IMR-90 (cell line): ENCODE results near the gene C15orf39. TPM values are rescaled to one million over a fixed set of nuclear protein-coding genes. Genes with fewer than 3 reads are reported as not detected.

Experiments used
- ATAC-seq: fragments of 200-7000 bp; cut with Tn5 transposase; 2 replicates; pipeline ENCODE4 v1.9.1; 2020; ENCODE audit warnings: low read depth, mild to moderate bottlenecking, moderate library complexity
- BruUV-seq: library from RNA; stranded (reverse); fragments of 400-500 nt; replicated peaks from 2 replicates; lab custom pipeline; 2021; lab: Mats Ljungman, UMichigan
- CTCF ChIA-PET: fragments of 300-600 bp; formaldehyde crosslinking; extraction: SDS; loops from one replicate; lab custom pipeline; 2021; ENCODE audit warnings: antibody characterized with exemption; lab: Yijun Ruan, JAX
- POLR2A ChIA-PET: fragments of 300-600 bp; sonication (Branson Sonifier 250); formaldehyde crosslinking; loops from one replicate; lab custom pipeline; 2022; ENCODE audit warnings: antibody characterized with exemption; ENCODE audit not compliant: unreplicated experiment; lab: Charles Lee
- DNase-seq: peaks from one replicate; pipeline ENCODE4 v3.0.0; 2013
- H2AFZ ChIP-seq: replicated peaks from 2 replicates; pipeline ENCODE3; 2013; ENCODE audit warnings: low read length, mild to moderate bottlenecking; ENCODE audit not compliant: poor library complexity
- H2AK5ac ChIP-seq: 2 replicates; pipeline ENCODE4 v1.6.1; 2013; ENCODE audit warnings: low read depth, low read length, inconsistent platforms
- H2AK9ac ChIP-seq: replicated peaks from 2 replicates; pipeline ENCODE3; 2013; ENCODE audit warnings: mild to moderate bottlenecking, low read depth, low read length, moderate library complexity; ENCODE audit not compliant: poor library complexity
- H2BK120ac ChIP-seq: 2 replicates; pipeline ENCODE4 v1.6.1; 2013; ENCODE audit warnings: low read depth, low read length, inconsistent platforms
- H2BK15ac ChIP-seq: 3 replicates; pipeline ENCODE4 v1.6.1; 2013; ENCODE audit warnings: low read depth, low read length, inconsistent platforms
- H2BK20ac ChIP-seq: 2 replicates; pipeline ENCODE4 v1.6.1; 2013; ENCODE audit warnings: low read depth, mild to moderate bottlenecking, inconsistent platforms, low read length, moderate library complexity
- H2BK5ac ChIP-seq: 2 replicates; pipeline ENCODE4 v1.6.1; 2013; ENCODE audit warnings: mild to moderate bottlenecking, low read depth, low read length, inconsistent platforms; ENCODE audit not compliant: poor library complexity, severe bottlenecking
- H3K14ac ChIP-seq: replicated peaks from 2 replicates; pipeline ENCODE4 v1.6.1; 2013; ENCODE audit warnings: low read depth, low read length, inconsistent platforms
- H3K18ac ChIP-seq: 2 replicates; pipeline ENCODE4 v1.6.1; 2013; ENCODE audit warnings: low read depth, low read length, control low read depth
- H3K23ac ChIP-seq: 2 replicates; pipeline ENCODE4 v1.6.1; 2013; ENCODE audit warnings: low read depth, low read length, inconsistent platforms
- H3K27ac ChIP-seq: 2 replicates; pipeline ENCODE4 v1.5.1; 2013; ENCODE audit warnings: mild to moderate bottlenecking, control low read depth, low read length; ENCODE audit not compliant: insufficient read depth
- H3K27me3 ChIP-seq: 2 replicates; pipeline ENCODE4 v1.6.1; 2013; ENCODE audit warnings: low read length; ENCODE audit not compliant: control insufficient read depth, insufficient read depth
- H3K36me3 ChIP-seq: 2 replicates; pipeline ENCODE4 v1.6.1; 2013; ENCODE audit warnings: low read length, mixed read lengths; ENCODE audit not compliant: control insufficient read depth, insufficient read depth
- H3K4ac ChIP-seq: 2 replicates; pipeline ENCODE4 v1.6.1; 2013; ENCODE audit warnings: low read depth, low read length, inconsistent platforms
- H3K4me1 ChIP-seq: 2 replicates; pipeline ENCODE4 v1.6.1; 2013; ENCODE audit warnings: low read length, mixed read lengths; ENCODE audit not compliant: control insufficient read depth, insufficient read depth
- H3K4me2 ChIP-seq: 2 replicates; pipeline ENCODE4 v1.6.1; 2013; ENCODE audit warnings: low read depth, mild to moderate bottlenecking, control low read depth, low read length, moderate library complexity
- H3K4me3 ChIP-seq: 2 replicates; pipeline ENCODE4 v1.5.1; 2013; ENCODE audit warnings: low read depth, mild to moderate bottlenecking, control low read depth, low read length, moderate library complexity; ENCODE audit not compliant: insufficient read depth
- H3K56ac ChIP-seq: 2 replicates; pipeline ENCODE4 v1.6.1; 2013; ENCODE audit warnings: low read length, inconsistent platforms; ENCODE audit not compliant: insufficient read depth; ENCODE audit errors: extremely low read depth
- H3K79me1 ChIP-seq, 2 experiments: 2 replicates each; pipeline ENCODE4 v1.6.1; 2013; ENCODE audit warnings: low read length in 2 of 2, inconsistent platforms in 1 of 2, low read depth in 1 of 2
- H3K9ac ChIP-seq: 2 replicates; pipeline ENCODE4 v1.6.1; 2013; ENCODE audit warnings: low read depth, low read length, control low read depth
- H3K9me1 ChIP-seq: 2 replicates; pipeline ENCODE4 v1.6.1; 2013; ENCODE audit warnings: low read length, inconsistent platforms; ENCODE audit not compliant: insufficient read depth
- H3K9me3 ChIP-seq: 2 replicates; pipeline ENCODE4 v1.6.1; 2013; ENCODE audit warnings: low read length; ENCODE audit not compliant: control insufficient read depth, insufficient read depth
- H4K20me1 ChIP-seq: 2 replicates; pipeline ENCODE4 v1.6.1; 2013; ENCODE audit warnings: low read length, inconsistent platforms; ENCODE audit not compliant: insufficient read depth
- H4K5ac ChIP-seq: 2 replicates; pipeline ENCODE4 v1.6.1; 2013; ENCODE audit warnings: mild to moderate bottlenecking, low read depth, low read length, control low read depth
- H4K8ac ChIP-seq, 2 experiments: 2 replicates each; pipeline ENCODE4 v1.6.1; 2013; ENCODE audit warnings: low read depth in 2 of 2, low read length in 2 of 2, control low read depth in 1 of 2, inconsistent platforms in 1 of 2
- H4K91ac ChIP-seq: 2 replicates; pipeline ENCODE4 v1.6.1; 2013; ENCODE audit warnings: low read depth, low read length, inconsistent platforms; ENCODE audit not compliant: insufficient read depth
- CHD1 ChIP-seq: IDR thresholded peaks from 2 replicates; pipeline ENCODE4 v1.6.1; 2012; ENCODE audit warnings: low read depth, low read length, improper control_type of control experiment
- FOS ChIP-seq: fragments of 150-350 bp; IDR thresholded peaks from 2 replicates; pipeline ENCODE4 v1.6.1; 2016; ENCODE audit warnings: low read depth, low read length
- MAFK ChIP-seq: IDR thresholded peaks from 2 replicates; pipeline ENCODE4 v1.6.1; 2012; ENCODE audit warnings: low read depth, low read length, improper control_type of control experiment
- MAZ ChIP-seq: IDR thresholded peaks from 2 replicates; pipeline ENCODE4 v1.6.1; 2012; ENCODE audit warnings: low read depth, mild to moderate bottlenecking, low read length, improper control_type of control experiment, moderate library complexity, borderline replicate concordance
- MXI1 ChIP-seq: IDR thresholded peaks from 2 replicates; pipeline ENCODE4 v1.6.1; 2012; ENCODE audit warnings: low read depth, mild to moderate bottlenecking, low read length, moderate library complexity, borderline replicate concordance
- NFE2L2 ChIP-seq: fragments of 150-350 bp; IDR thresholded peaks from 2 replicates; pipeline ENCODE4 v1.6.1; 2016; ENCODE audit warnings: low read depth, mild to moderate bottlenecking, low read length
- RCOR1 ChIP-seq: IDR thresholded peaks from 2 replicates; pipeline ENCODE4 v1.6.1; 2012; ENCODE audit warnings: mild to moderate bottlenecking, low read length, improper control_type of control experiment; ENCODE audit not compliant: insufficient replicate concordance
- RFX5 ChIP-seq: IDR thresholded peaks from 2 replicates; pipeline ENCODE4 v1.8.0; 2012; ENCODE audit warnings: low read depth, mild to moderate bottlenecking, low read length, moderate library complexity
- SMC3 ChIP-seq: fragments of 150-350 bp; IDR thresholded peaks from 2 replicates; pipeline ENCODE4 v1.6.1; 2016; ENCODE audit warnings: low read depth, mild to moderate bottlenecking, antibody characterized with exemption, low read length, moderate library complexity
- WGBS, 2 experiments: methylation state at CpG; one replicate each; pipeline versions ENCODE4 v1.1.5 to v1.1.7; 2013; ENCODE audit warnings: missing lambda C conversion rate in 2 of 2; ENCODE audit not compliant: insufficient read length in 1 of 2; ENCODE audit errors: extremely low coverage in 2 of 2; 5-methylcytosine and 5-hydroxymethylcytosine counted together
- dilution Hi-C: fragments of 300-500 bp; cut with HindIII; formaldehyde crosslinking; loops from one replicate; pipeline ENCODE4 v1.14.3; 2018; ENCODE audit warnings: low sequenced_read_pairs; ENCODE audit not compliant: unreplicated experiment
- in situ Hi-C: fragments of 300-500 bp; cut with MboI; formaldehyde crosslinking; loops from 3 replicates; pipeline ENCODE4 v1.14.3; 2019; ENCODE audit warnings: low sequenced_read_pairs, inconsistent platforms, mixed read lengths
- intact Hi-C: fragments of 100-400 bp; cut with micrococcal nuclease; formaldehyde crosslinking; loops from 2 replicates; pipeline ENCODE4 v1.10.0; 2022
- polyA plus RNA-seq, 3 experiments: library from polyadenylated mRNA; depleted of rRNA; stranded (reverse); fragments of >200 nt; gene quantifications; 2 replicates each; pipeline ENCODE4 v1.2.3, GENCODE V29; 2012; ENCODE audit warnings: low replicate concordance in 1 of 3
- total RNA-seq: library from RNA; depleted of rRNA; stranded (reverse); fragments of >200 nt; gene quantifications from 2 replicates; pipeline ENCODE4 v1.2.3, GENCODE V29; 2012
- TF ChIP-seq, protein P1 (sequence below): fragments of 150-350 bp; IDR thresholded peaks from 2 replicates; pipeline ENCODE4 v1.6.1; 2016; ENCODE audit warnings: low read depth, mild to moderate bottlenecking, low read length, moderate library complexity, borderline replicate concordance
- TF ChIP-seq, protein P2 (sequence below): fragments of 150-350 bp; IDR thresholded peaks from 2 replicates; pipeline ENCODE4 v1.6.1; 2017; ENCODE audit warnings: mild to moderate bottlenecking, antibody characterized with exemption, low read length, low read depth
- TF ChIP-seq, protein P3 (sequence below): conservative IDR thresholded peaks from 2 replicates; pipeline ENCODE4 v1.5.1; 2012; ENCODE audit warnings: mild to moderate bottlenecking, low read depth, low read length, improper control_type of control experiment

The C15orf39 gene
- total and polyA plus RNA-seq, 2 of the 4 experiments (the other 2 are of a cell fraction), result 1.3 to 5.7 TPM

DNA sequence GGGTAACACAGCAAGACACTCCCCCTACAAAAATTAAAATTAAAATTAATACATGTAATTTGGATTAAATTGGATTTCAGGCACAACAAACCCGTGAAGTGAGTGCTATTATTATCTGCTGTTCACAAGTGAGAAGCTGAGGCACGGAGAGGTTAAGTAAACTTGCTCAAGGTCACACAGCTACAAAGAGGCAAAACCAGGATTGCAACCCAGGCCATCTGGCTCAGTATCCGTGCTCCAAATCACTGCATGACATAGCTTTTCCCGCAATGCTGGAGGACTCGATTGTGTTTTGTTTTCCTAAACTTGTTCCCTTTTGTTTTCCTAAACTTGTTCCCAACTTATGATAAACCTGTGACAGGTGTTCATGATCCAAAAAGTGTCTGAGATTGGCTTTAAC lies 19.9 kb upstream of the C15orf39 start:
- ATAC-seq (no peak), DNase-seq (no peak)
- Histone ChIP-seq H3K4ac (no peak overlapping the region), H2BK20ac (no peak overlapping the region), H3K27me3 (peaks cover 15% of the 10 kb centered on the region), H3K9me3 (no peaks in the 10 kb centered on the region), H2AK5ac (no peak overlapping the region), H2BK5ac (no peak overlapping the region), H3K27ac (no peak overlapping the region), H4K5ac (no peak overlapping the region), H4K91ac (no peak overlapping the region), H3K79me1 (no peaks in the 10 kb centered on the region), H2BK120ac (no peak overlapping the region), H3K14ac (no peak overlapping the region; the same call in 1 of the 2 replicates), H3K56ac (no peak overlapping the region), H4K20me1 (no peaks in the 10 kb centered on the region), H2AFZ (no peak overlapping the region), H3K36me3 (no peaks in the 10 kb centered on the region), H3K9me1 (0 out of 2 replicates have a peak, but pooled peaks cover 2% of the 10 kb centered on the region), H2BK15ac (no peak overlapping the region), H2AK9ac (no peak overlapping the region), H3K4me1 (peaks cover 25% of the 10 kb centered on the region), H3K4me3 (no peak overlapping the region), H3K4me2 (no peak overlapping the region), H4K8ac (no peak overlapping the region), H3K9ac (no peak overlapping the region), H3K23ac (no peak overlapping the region), H3K18ac (no peak overlapping the region)
- no TSS peak for BruUV-seq
- dilution Hi-C loops, result no loop called here
- TF ChIP-seq RFX5 (no peak), MXI1 (no peak), MAFK (no peak), NFE2L2 (no peak), FOS (no peak), SMC3 (no peak), RCOR1 (no peak), MAZ (no peak), CHD1 (no peak)
- TF ChIP-seq, protein P1, sequence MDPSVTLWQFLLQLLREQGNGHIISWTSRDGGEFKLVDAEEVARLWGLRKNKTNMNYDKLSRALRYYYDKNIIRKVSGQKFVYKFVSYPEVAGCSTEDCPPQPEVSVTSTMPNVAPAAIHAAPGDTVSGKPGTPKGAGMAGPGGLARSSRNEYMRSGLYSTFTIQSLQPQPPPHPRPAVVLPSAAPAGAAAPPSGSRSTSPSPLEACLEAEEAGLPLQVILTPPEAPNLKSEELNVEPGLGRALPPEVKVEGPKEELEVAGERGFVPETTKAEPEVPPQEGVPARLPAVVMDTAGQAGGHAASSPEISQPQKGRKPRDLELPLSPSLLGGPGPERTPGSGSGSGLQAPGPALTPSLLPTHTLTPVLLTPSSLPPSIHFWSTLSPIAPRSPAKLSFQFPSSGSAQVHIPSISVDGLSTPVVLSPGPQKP, result no peak
- TF ChIP-seq, protein P2, sequence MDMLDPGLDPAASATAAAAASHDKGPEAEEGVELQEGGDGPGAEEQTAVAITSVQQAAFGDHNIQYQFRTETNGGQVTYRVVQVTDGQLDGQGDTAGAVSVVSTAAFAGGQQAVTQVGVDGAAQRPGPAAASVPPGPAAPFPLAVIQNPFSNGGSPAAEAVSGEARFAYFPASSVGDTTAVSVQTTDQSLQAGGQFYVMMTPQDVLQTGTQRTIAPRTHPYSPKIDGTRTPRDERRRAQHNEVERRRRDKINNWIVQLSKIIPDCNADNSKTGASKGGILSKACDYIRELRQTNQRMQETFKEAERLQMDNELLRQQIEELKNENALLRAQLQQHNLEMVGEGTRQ, result no peak
- TF ChIP-seq, protein P3, sequence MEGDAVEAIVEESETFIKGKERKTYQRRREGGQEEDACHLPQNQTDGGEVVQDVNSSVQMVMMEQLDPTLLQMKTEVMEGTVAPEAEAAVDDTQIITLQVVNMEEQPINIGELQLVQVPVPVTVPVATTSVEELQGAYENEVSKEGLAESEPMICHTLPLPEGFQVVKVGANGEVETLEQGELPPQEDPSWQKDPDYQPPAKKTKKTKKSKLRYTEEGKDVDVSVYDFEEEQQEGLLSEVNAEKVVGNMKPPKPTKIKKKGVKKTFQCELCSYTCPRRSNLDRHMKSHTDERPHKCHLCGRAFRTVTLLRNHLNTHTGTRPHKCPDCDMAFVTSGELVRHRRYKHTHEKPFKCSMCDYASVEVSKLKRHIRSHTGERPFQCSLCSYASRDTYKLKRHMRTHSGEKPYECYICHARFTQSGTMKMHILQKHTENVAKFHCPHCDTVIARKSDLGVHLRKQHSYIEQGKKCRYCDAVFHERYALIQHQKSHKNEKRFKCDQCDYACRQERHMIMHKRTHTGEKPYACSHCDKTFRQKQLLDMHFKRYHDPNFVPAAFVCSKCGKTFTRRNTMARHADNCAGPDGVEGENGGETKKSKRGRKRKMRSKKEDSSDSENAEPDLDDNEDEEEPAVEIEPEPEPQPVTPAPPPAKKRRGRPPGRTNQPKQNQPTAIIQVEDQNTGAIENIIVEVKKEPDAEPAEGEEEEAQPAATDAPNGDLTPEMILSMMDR, result no peak
- in situ Hi-C loops, result no loop called here
- POLR2A ChIA-PET, result no interaction called here
- 50% methylated on average over 1 of the region's 5 CpGs; no CpG with 5 or more reads in 1 of the 2 experiments for WGBS, 2 experiments
- intact Hi-C loops, result no loop called here
- CTCF ChIA-PET, result interaction anchor here (0.6 to 1.6 kb wide), 2 partner anchors 138 to 174 kb away, joined by 3 read pairs; no protein-coding TSS in a partner anchor
